Caki2 (cell line): Measurements from ENCODE around the gene PLG. TPM values are rescaled to one million over a fixed set of nuclear protein-coding genes. Genes with fewer than 3 reads are reported as not detected.
"Not testable (repeated sequence)": the region's sequence is repeated elsewhere in the genome, so short reads cannot be mapped to it uniquely, and the experiment has no call there.

ENCODE experiments used
- DNase-seq: peaks from one replicate; pipeline ENCODE4 v3.0.0-alpha.2; 2015; ENCODE audit warnings: low read depth
- in situ Hi-C: cut with HindIII; loops from 2 replicates; pipeline ENCODE4 v1.10.0; 2016; ENCODE audit warnings: low sequenced_read_pairs, low pct_unique_long_range_greater_than_20kb, mixed read lengths
- total RNA-seq: library from RNA; depleted of rRNA; stranded (reverse); fragments of >200 nt; shearing (Covaris generic); gene quantifications from 2 replicates; pipeline ENCODE4 v1.2.3, GENCODE V29; 2014; ENCODE audit warnings: low replicate concordance

Gene PLG
- total RNA-seq, 1 experiment from 2014 or later: not detected

- DNase-seq, in situ Hi-C loops: not testable (repeated sequence)
Measured at GRCh38 chr6:160695025-160695424, 7.0 kb upstream of the PLG start.

- in situ Hi-C loops: not testable (repeated sequence)
Measured at GRCh38 chr6:160695622-160696021, 6.4 kb upstream of the PLG start.

GRCh38 chr6:160696884-160697283 is 5.2 kb upstream of the PLG start:
- in situ Hi-C loops, DNase-seq: not testable (repeated sequence)

More at GRCh38 chr6:160695622-160696021, 6.4 kb upstream of the PLG start:
- DNase-seq: not testable (repeated sequence)

GRCh38 chr6:160697826-160698225 is 4.2 kb upstream of the PLG start:
- in situ Hi-C loops: no loop called here

DNA sequence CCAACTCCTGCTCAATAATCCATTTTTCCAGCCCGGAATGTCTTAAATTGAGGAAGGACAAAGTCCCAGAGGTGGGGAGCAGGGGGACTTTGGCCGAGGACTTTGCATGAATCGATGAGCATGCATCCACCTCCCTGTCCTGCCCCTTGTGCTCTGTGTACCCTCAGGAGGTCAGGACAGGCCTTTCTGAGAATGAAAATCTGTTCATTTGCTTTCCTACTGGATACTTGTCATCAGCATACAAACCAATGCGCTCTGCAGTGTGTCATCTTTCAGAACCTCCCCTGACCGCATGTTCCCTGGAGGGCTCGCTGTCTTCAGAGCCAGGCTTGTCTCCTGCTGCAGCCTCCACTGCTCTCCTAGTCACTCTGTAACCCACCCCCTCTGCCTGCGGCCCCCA is 2.6 kb downstream of the PLG start:
- DNase-seq, in situ Hi-C loops: not testable (repeated sequence)

More at GRCh38 chr6:160697826-160698225, 4.2 kb upstream of the PLG start:
- no peak for DNase-seq

GRCh38 chr6:160708993-160709392 is 6.9 kb downstream of the PLG start:
- DNase-seq, in situ Hi-C loops: not testable (repeated sequence)

GRCh38 chr6:160714731-160715316 is 12.8 kb downstream of the PLG start:
- in situ Hi-C loops: no loop called here
- no peak for DNase-seq

GRCh38 chr6:160730911-160731310 is 28.9 kb downstream of the PLG start:
- in situ Hi-C loops: no loop called here
- no peak for DNase-seq

DNA sequence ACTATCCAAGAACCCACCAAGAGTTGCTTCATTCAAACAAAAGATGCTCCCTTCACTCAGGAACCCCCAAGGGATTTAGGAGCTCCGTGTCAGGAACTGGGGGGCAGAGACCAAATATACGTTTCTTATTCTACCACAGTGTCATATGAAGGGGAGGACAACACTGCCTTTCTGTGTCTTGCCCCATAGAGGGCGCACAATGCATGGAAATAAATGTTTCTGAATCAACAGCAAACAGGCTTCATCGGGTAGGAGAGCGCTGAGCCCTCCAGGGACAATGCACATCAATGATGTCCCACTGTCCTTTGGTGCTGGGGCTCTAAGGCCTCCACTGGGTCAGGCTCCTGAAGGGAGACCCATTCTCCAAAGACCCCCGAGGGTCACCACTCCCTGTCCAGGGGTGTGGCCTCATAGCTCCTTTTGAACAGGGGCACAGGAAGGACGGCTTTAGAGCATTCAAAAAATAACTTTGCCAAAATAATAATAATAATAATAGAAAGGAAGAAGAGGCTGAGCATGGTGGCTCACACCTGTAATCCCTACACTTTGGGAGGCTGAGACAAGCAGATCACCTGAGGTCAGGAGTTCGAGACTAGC is 31.1 kb downstream of the PLG start:
- DNase-seq: peak; percentile 10
- in situ Hi-C loops: no loop called here

- in situ Hi-C loops: no loop called here
- no peak for DNase-seq
Measured at GRCh38 chr6:160734627-160735026, 32.6 kb downstream of the PLG start.

DNA sequence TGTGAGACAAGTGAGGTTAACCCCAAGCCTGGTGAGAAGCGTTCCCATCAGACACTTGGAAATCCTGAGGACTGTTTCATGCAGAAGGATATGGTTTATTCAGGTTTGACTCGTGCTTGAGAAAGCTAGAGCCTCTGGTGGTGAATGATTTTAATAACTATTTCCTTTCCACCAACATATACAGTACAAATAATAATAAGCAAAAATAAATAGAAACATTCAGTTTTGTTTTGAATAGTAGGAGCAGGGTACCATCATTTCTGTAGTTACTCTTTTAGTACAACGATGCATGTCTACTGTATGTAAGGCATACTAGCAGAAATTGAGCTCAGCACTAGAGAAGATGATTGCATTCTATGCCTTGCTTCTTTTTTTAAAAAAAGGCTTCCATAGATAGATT is 33.5 kb downstream of the PLG start:
- DNase-seq: no peak
- in situ Hi-C loops: no loop called here

- in situ Hi-C loops: no loop called here
- DNase-seq: no peak
Measured at GRCh38 chr6:160737934-160738333, 35.9 kb downstream of the PLG start.

DNA sequence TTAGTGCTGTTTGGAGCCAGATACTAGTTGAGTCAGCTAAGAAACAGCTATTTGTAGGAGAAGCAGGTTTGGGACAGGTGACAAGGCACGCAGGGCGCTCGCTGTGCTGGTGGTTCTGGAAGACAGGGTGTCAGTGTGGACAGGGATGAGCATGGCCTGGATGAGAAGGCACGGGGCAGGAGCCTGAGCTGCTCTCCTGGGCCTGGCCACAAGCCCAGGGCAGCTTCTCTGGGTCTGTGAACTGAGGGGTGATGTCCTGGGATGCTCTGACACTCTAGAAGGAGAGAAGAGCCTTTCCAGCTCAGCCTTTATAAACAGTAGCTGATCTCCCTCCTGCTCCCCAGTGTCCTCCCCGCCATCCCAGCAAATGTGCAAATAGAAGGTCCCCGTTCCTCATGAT is 37.9 kb downstream of the PLG start:
- no peak for DNase-seq
- in situ Hi-C loops: no loop called here

DNA sequence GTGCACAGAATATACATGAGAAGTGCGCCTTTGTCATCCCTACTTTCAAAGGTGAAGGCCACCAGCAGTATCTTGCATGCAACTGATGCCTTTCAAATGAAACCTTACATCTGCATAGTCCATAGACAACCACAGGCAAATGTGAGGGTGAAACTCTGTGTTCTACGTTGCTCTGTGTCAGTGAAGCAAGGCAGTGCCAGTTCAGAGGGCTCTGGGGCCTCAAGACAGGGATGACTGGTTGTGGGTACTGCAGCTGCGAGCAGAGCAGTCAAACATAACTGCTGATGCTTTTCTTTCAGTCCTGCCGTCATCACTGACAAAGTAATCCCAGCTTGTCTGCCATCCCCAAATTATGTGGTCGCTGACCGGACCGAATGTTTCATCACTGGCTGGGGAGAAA is 39.0 kb downstream of the PLG start:
- DNase-seq, in situ Hi-C loops: not testable (repeated sequence)

GRCh38 chr6:160742090-160742489 is 40.0 kb downstream of the PLG start:
- in situ Hi-C loops: no loop called here
- DNase-seq: no peak

DNA sequence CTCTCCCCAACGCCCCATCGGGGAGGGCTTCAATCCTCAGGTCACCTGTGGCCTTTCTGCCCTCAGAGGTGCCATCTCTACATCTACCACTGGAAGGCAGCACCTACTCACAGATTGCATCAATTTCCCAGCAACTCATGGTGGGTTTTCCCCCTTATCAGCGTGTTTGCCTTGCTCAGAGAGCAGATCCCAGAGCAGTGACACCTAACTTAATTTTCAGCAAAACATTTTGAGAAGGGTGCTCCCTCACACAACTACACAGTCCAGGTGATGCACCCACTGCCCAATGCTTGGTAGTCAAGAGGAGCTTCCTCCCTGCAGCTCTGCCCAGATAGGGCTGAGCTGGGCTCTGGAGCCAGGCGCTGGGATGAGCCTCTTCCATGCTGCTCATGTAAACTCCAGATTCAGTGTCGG is 48.2 kb downstream of the PLG start:
- DNase-seq: peak; percentile 2
- in situ Hi-C loops: no loop called here

DNA sequence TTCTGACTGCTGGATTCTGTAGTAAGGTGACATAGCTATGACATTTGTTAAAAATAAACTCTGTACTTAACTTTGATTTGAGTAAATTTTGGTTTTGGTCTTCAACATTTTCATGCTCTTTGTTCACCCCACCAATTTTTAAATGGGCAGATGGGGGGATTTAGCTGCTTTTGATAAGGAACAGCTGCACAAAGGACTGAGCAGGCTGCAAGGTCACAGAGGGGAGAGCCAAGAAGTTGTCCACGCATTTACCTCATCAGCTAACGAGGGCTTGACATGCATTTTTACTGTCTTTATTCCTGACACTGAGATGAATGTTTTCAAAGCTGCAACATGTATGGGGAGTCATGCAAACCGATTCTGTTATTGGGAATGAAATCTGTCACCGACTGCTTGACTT is 51.2 kb downstream of the PLG start:
- in situ Hi-C loops, DNase-seq: not testable (repeated sequence)

DNA sequence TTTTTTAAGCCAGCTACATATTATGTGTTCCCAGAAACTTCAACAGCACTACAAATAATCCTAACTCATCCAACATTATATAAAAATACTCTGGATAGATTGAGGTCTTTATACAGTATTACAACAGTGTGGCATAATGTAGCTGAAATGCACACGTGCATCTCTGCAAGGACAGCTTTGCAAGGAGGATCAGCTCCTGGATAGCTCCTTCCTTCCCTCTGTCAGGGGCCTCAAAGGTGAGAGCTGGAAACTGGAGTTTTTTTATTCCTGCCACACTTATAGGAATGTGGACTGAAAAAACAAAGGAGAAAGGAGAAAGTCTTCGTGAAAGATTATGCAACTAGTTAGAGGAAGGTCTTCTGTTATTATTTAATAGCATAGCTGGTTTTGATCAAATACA is 53.1 kb downstream of the PLG start:
- in situ Hi-C loops: no loop called here
- no peak for DNase-seq

GRCh38 chr6:160756021-160756420 is 54.0 kb downstream of the PLG start:
- DNase-seq: no peak
- in situ Hi-C loops: no loop called here

- in situ Hi-C loops: no loop called here
- DNase-seq: no peak
Measured at GRCh38 chr6:160756871-160757270, 54.8 kb downstream of the PLG start.
